PFSK-1 (cell line): ENCODE data around the gene ZDHHC5.

ENCODE experiments used
- FOXP2 ChIP-seq: optimal IDR thresholded peaks from 2 replicates; pipeline ENCODE3; 2011; ENCODE audit warnings: borderline replicate concordance, control low read depth, inconsistent platforms; ENCODE audit not compliant: insufficient read depth; ENCODE audit errors: extremely low read length, extremely low read depth
- POLR2AphosphoS5 ChIP-seq: IDR thresholded peaks from 2 replicates; pipeline ENCODE4 v1.6.1; 2012; ENCODE audit warnings: low read depth, mild to moderate bottlenecking, control low read depth, low read length, moderate library complexity
- REST ChIP-seq, 2 experiments: IDR thresholded peaks; 2 replicates each; pipeline versions ENCODE4 v1.6.1 to v1.8.0; 2011 to 2012; ENCODE audit warnings: low read depth in 2 of 2, low read length in 2 of 2, control low read depth in 1 of 2, inconsistent platforms in 1 of 2, mild to moderate bottlenecking in 1 of 2, moderate library complexity in 1 of 2; ENCODE audit not compliant: insufficient read depth in 1 of 2
- SIN3A ChIP-seq: IDR thresholded peaks from 2 replicates; pipeline ENCODE4 v1.6.1; 2012; ENCODE audit warnings: mild to moderate bottlenecking, low read length, moderate library complexity, borderline replicate concordance; ENCODE audit not compliant: insufficient read depth
- TAF1 ChIP-seq: IDR thresholded peaks from 2 replicates; pipeline ENCODE4 v1.6.1; 2012; ENCODE audit warnings: low read length, control low read depth, borderline replicate concordance; ENCODE audit not compliant: insufficient read depth

Gene ZDHHC5

GRCh38 chr11:57680552-57680874 lies 12.6 kb downstream of the ZDHHC5 start:
- TF ChIP-seq SIN3A (no peak), POLR2AphosphoS5 (no peak), FOXP2 (no peak), REST (IDR thresholded peaks at IDR 0.05; ENCODE audit: insufficient read depth in 1 of 2, low read depth in 2 of 2, low read length in 2 of 2) (no peak), TAF1 (no peak)

GRCh38 chr11:57681168-57681567 lies 13.3 kb downstream of the ZDHHC5 start:
- TF ChIP-seq SIN3A, result no peak
- TF ChIP-seq POLR2AphosphoS5, result no peak

GRCh38 chr11:57698843-57699365 lies 31.0 kb downstream of the ZDHHC5 start:
- TF ChIP-seq POLR2AphosphoS5, result no peak
- no peak for TF ChIP-seq REST (IDR thresholded peaks at IDR 0.05; ENCODE audit: insufficient read depth in 1 of 2, low read depth in 2 of 2, low read length in 2 of 2)
- no peak for TF ChIP-seq FOXP2
- no peak for TF ChIP-seq SIN3A
- TF ChIP-seq TAF1, result no peak

GRCh38 chr11:57699813-57700212 lies 31.9 kb downstream of the ZDHHC5 start:
- TF ChIP-seq FOXP2 (no peak), SIN3A (no peak), POLR2AphosphoS5 (no peak), TAF1 (no peak), REST (IDR thresholded peaks at IDR 0.05; ENCODE audit: insufficient read depth in 1 of 2, low read depth in 2 of 2, low read length in 2 of 2) (no peak)

GRCh38 chr11:57700425-57700824 lies 32.5 kb downstream of the ZDHHC5 start:
- no peak for TF ChIP-seq SIN3A
- TF ChIP-seq TAF1, result no peak
- TF ChIP-seq FOXP2, result no peak
- no peak for TF ChIP-seq REST (IDR thresholded peaks at IDR 0.05; ENCODE audit: insufficient read depth in 1 of 2, low read depth in 2 of 2, low read length in 2 of 2)
- TF ChIP-seq POLR2AphosphoS5, result no peak
